IMR-90 (cell line): ENCODE data around the gene LRIT1. TPM values are rescaled to one million over a fixed set of nuclear protein-coding genes. Genes with fewer than 3 reads are reported as not detected.

Source experiments
- ATAC-seq: fragments of 200-7000 bp; cut with Tn5 transposase; 2 replicates; pipeline ENCODE4 v1.9.1; 2020; ENCODE audit warnings: low read depth, mild to moderate bottlenecking, moderate library complexity
- BruUV-seq: library from RNA; stranded (reverse); fragments of 400-500 nt; replicated peaks from 2 replicates; lab custom pipeline; 2021; lab: Mats Ljungman, UMichigan
- CTCF ChIA-PET: fragments of 300-600 bp; formaldehyde crosslinking; extraction: SDS; loops from one replicate; lab custom pipeline; 2021; ENCODE audit warnings: antibody characterized with exemption; lab: Yijun Ruan, JAX
- POLR2A ChIA-PET: fragments of 300-600 bp; sonication (Branson Sonifier 250); formaldehyde crosslinking; loops from one replicate; lab custom pipeline; 2022; ENCODE audit warnings: antibody characterized with exemption; ENCODE audit not compliant: unreplicated experiment; lab: Charles Lee
- DNase-seq: peaks from one replicate; pipeline ENCODE4 v3.0.0; 2013
- H2AFZ ChIP-seq: replicated peaks from 2 replicates; pipeline ENCODE3; 2013; ENCODE audit warnings: low read length, mild to moderate bottlenecking; ENCODE audit not compliant: poor library complexity
- H2AK5ac ChIP-seq: 2 replicates; pipeline ENCODE4 v1.6.1; 2013; ENCODE audit warnings: low read depth, low read length, inconsistent platforms
- H2AK9ac ChIP-seq: replicated peaks from 2 replicates; pipeline ENCODE3; 2013; ENCODE audit warnings: mild to moderate bottlenecking, low read depth, low read length, moderate library complexity; ENCODE audit not compliant: poor library complexity
- H2BK120ac ChIP-seq: 2 replicates; pipeline ENCODE4 v1.6.1; 2013; ENCODE audit warnings: low read depth, low read length, inconsistent platforms
- H2BK15ac ChIP-seq: 3 replicates; pipeline ENCODE4 v1.6.1; 2013; ENCODE audit warnings: low read depth, low read length, inconsistent platforms
- H2BK20ac ChIP-seq: 2 replicates; pipeline ENCODE4 v1.6.1; 2013; ENCODE audit warnings: low read depth, mild to moderate bottlenecking, inconsistent platforms, low read length, moderate library complexity
- H2BK5ac ChIP-seq: 2 replicates; pipeline ENCODE4 v1.6.1; 2013; ENCODE audit warnings: mild to moderate bottlenecking, low read depth, low read length, inconsistent platforms; ENCODE audit not compliant: poor library complexity, severe bottlenecking
- H3K14ac ChIP-seq: replicated peaks from 2 replicates; pipeline ENCODE4 v1.6.1; 2013; ENCODE audit warnings: low read depth, low read length, inconsistent platforms
- H3K18ac ChIP-seq: 2 replicates; pipeline ENCODE4 v1.6.1; 2013; ENCODE audit warnings: low read depth, low read length, control low read depth
- H3K23ac ChIP-seq: 2 replicates; pipeline ENCODE4 v1.6.1; 2013; ENCODE audit warnings: low read depth, low read length, inconsistent platforms
- H3K27ac ChIP-seq: 2 replicates; pipeline ENCODE4 v1.5.1; 2013; ENCODE audit warnings: mild to moderate bottlenecking, control low read depth, low read length; ENCODE audit not compliant: insufficient read depth
- H3K27me3 ChIP-seq: 2 replicates; pipeline ENCODE4 v1.6.1; 2013; ENCODE audit warnings: low read length; ENCODE audit not compliant: control insufficient read depth, insufficient read depth
- H3K36me3 ChIP-seq: 2 replicates; pipeline ENCODE4 v1.6.1; 2013; ENCODE audit warnings: low read length, mixed read lengths; ENCODE audit not compliant: control insufficient read depth, insufficient read depth
- H3K4ac ChIP-seq: 2 replicates; pipeline ENCODE4 v1.6.1; 2013; ENCODE audit warnings: low read depth, low read length, inconsistent platforms
- H3K4me1 ChIP-seq: 2 replicates; pipeline ENCODE4 v1.6.1; 2013; ENCODE audit warnings: low read length, mixed read lengths; ENCODE audit not compliant: control insufficient read depth, insufficient read depth
- H3K4me2 ChIP-seq: 2 replicates; pipeline ENCODE4 v1.6.1; 2013; ENCODE audit warnings: low read depth, mild to moderate bottlenecking, control low read depth, low read length, moderate library complexity
- H3K4me3 ChIP-seq: 2 replicates; pipeline ENCODE4 v1.5.1; 2013; ENCODE audit warnings: low read depth, mild to moderate bottlenecking, control low read depth, low read length, moderate library complexity; ENCODE audit not compliant: insufficient read depth
- H3K56ac ChIP-seq: 2 replicates; pipeline ENCODE4 v1.6.1; 2013; ENCODE audit warnings: low read length, inconsistent platforms; ENCODE audit not compliant: insufficient read depth; ENCODE audit errors: extremely low read depth
- H3K79me1 ChIP-seq, 2 experiments: 2 replicates each; pipeline ENCODE4 v1.6.1; 2013; ENCODE audit warnings: low read length in 2 of 2, inconsistent platforms in 1 of 2, low read depth in 1 of 2
- H3K9ac ChIP-seq: 2 replicates; pipeline ENCODE4 v1.6.1; 2013; ENCODE audit warnings: low read depth, low read length, control low read depth
- H3K9me1 ChIP-seq: 2 replicates; pipeline ENCODE4 v1.6.1; 2013; ENCODE audit warnings: low read length, inconsistent platforms; ENCODE audit not compliant: insufficient read depth
- H3K9me3 ChIP-seq: 2 replicates; pipeline ENCODE4 v1.6.1; 2013; ENCODE audit warnings: low read length; ENCODE audit not compliant: control insufficient read depth, insufficient read depth
- H4K20me1 ChIP-seq: 2 replicates; pipeline ENCODE4 v1.6.1; 2013; ENCODE audit warnings: low read length, inconsistent platforms; ENCODE audit not compliant: insufficient read depth
- H4K5ac ChIP-seq: 2 replicates; pipeline ENCODE4 v1.6.1; 2013; ENCODE audit warnings: mild to moderate bottlenecking, low read depth, low read length, control low read depth
- H4K8ac ChIP-seq, 2 experiments: 2 replicates each; pipeline ENCODE4 v1.6.1; 2013; ENCODE audit warnings: low read depth in 2 of 2, low read length in 2 of 2, control low read depth in 1 of 2, inconsistent platforms in 1 of 2
- H4K91ac ChIP-seq: 2 replicates; pipeline ENCODE4 v1.6.1; 2013; ENCODE audit warnings: low read depth, low read length, inconsistent platforms; ENCODE audit not compliant: insufficient read depth
- CEBPB ChIP-seq: IDR thresholded peaks from 2 replicates; pipeline ENCODE4 v1.6.1; 2012; ENCODE audit warnings: low read depth, low read length, improper control_type of control experiment
- CHD1 ChIP-seq: IDR thresholded peaks from 2 replicates; pipeline ENCODE4 v1.6.1; 2012; ENCODE audit warnings: low read depth, low read length, improper control_type of control experiment
- CTCF ChIP-seq: conservative IDR thresholded peaks from 2 replicates; pipeline ENCODE4 v1.5.1; 2012; ENCODE audit warnings: mild to moderate bottlenecking, low read depth, low read length, improper control_type of control experiment
- ELK1 ChIP-seq: fragments of 150-350 bp; IDR thresholded peaks from 2 replicates; pipeline ENCODE4 v1.6.1; 2016; ENCODE audit warnings: low read depth, mild to moderate bottlenecking, low read length, moderate library complexity, borderline replicate concordance
- FOS ChIP-seq: fragments of 150-350 bp; IDR thresholded peaks from 2 replicates; pipeline ENCODE4 v1.6.1; 2016; ENCODE audit warnings: low read depth, low read length
- MAFK ChIP-seq: IDR thresholded peaks from 2 replicates; pipeline ENCODE4 v1.6.1; 2012; ENCODE audit warnings: low read depth, low read length, improper control_type of control experiment
- MAZ ChIP-seq: IDR thresholded peaks from 2 replicates; pipeline ENCODE4 v1.6.1; 2012; ENCODE audit warnings: low read depth, mild to moderate bottlenecking, low read length, improper control_type of control experiment, moderate library complexity, borderline replicate concordance
- MXI1 ChIP-seq: IDR thresholded peaks from 2 replicates; pipeline ENCODE4 v1.6.1; 2012; ENCODE audit warnings: low read depth, mild to moderate bottlenecking, low read length, moderate library complexity, borderline replicate concordance
- NFE2L2 ChIP-seq: fragments of 150-350 bp; IDR thresholded peaks from 2 replicates; pipeline ENCODE4 v1.6.1; 2016; ENCODE audit warnings: low read depth, mild to moderate bottlenecking, low read length
- POLR2A ChIP-seq: IDR thresholded peaks from 2 replicates; pipeline ENCODE4 v1.6.1; 2012; ENCODE audit warnings: mild to moderate bottlenecking, low read depth, low read length
- RAD21 ChIP-seq: IDR thresholded peaks from 2 replicates; pipeline ENCODE4 v1.6.1; 2012; ENCODE audit warnings: low read length, improper control_type of control experiment
- RCOR1 ChIP-seq: IDR thresholded peaks from 2 replicates; pipeline ENCODE4 v1.6.1; 2012; ENCODE audit warnings: mild to moderate bottlenecking, low read length, improper control_type of control experiment; ENCODE audit not compliant: insufficient replicate concordance
- RFX5 ChIP-seq: IDR thresholded peaks from 2 replicates; pipeline ENCODE4 v1.8.0; 2012; ENCODE audit warnings: low read depth, mild to moderate bottlenecking, low read length, moderate library complexity
- USF2 ChIP-seq: fragments of 150-350 bp; IDR thresholded peaks from 2 replicates; pipeline ENCODE4 v1.6.1; 2017; ENCODE audit warnings: mild to moderate bottlenecking, antibody characterized with exemption, low read length, low read depth
- WGBS, 2 experiments: methylation state at CpG; one replicate each; pipeline versions ENCODE4 v1.1.5 to v1.1.7; 2013; ENCODE audit warnings: missing lambda C conversion rate in 2 of 2; ENCODE audit not compliant: insufficient read length in 1 of 2; ENCODE audit errors: extremely low coverage in 2 of 2; 5-methylcytosine and 5-hydroxymethylcytosine counted together
- dilution Hi-C: fragments of 300-500 bp; cut with HindIII; formaldehyde crosslinking; loops from one replicate; pipeline ENCODE4 v1.14.3; 2018; ENCODE audit warnings: low sequenced_read_pairs; ENCODE audit not compliant: unreplicated experiment
- in situ Hi-C: fragments of 300-500 bp; cut with MboI; formaldehyde crosslinking; loops from 3 replicates; pipeline ENCODE4 v1.14.3; 2019; ENCODE audit warnings: low sequenced_read_pairs, inconsistent platforms, mixed read lengths
- intact Hi-C: fragments of 100-400 bp; cut with micrococcal nuclease; formaldehyde crosslinking; loops from 2 replicates; pipeline ENCODE4 v1.10.0; 2022
- polyA plus RNA-seq, 3 experiments: library from polyadenylated mRNA; depleted of rRNA; stranded (reverse); fragments of >200 nt; gene quantifications; 2 replicates each; pipeline ENCODE4 v1.2.3, GENCODE V29; 2012; ENCODE audit warnings: low replicate concordance in 1 of 3
- total RNA-seq: library from RNA; depleted of rRNA; stranded (reverse); fragments of >200 nt; gene quantifications from 2 replicates; pipeline ENCODE4 v1.2.3, GENCODE V29; 2012

Gene LRIT1
- total and polyA plus RNA-seq, 2 of the 4 experiments (the other 2 are of a cell fraction): not detected

GRCh38 chr10:84227810-84228209 lies 13.5 kb downstream of the LRIT1 start:
- no CpG with 5 or more reads among the region's 4 CpGs for WGBS, 2 experiments
- H3K9me3 ChIP-seq: no peaks in the 10 kb centered on the region
- no peak for TF ChIP-seq RAD21
- no peak for TF ChIP-seq MAFK
- no peak for TF ChIP-seq RFX5
- no peak for TF ChIP-seq RCOR1
- no peak for TF ChIP-seq CHD1
- no peak for TF ChIP-seq ELK1
- TF ChIP-seq CEBPB: no peak
- no peak for TF ChIP-seq POLR2A
- no peak for TF ChIP-seq MXI1
- no peak for TF ChIP-seq NFE2L2
- no peak for TF ChIP-seq FOS
- TF ChIP-seq USF2: no peak
- no peak for TF ChIP-seq MAZ
- TF ChIP-seq CTCF: no peak
- no peak for ATAC-seq
- H2BK120ac ChIP-seq: no peak overlapping the region
- H3K27ac ChIP-seq: no peak overlapping the region
- peaks cover 3% of the 10 kb centered on the region; the same call in 1 of the 2 replicates for H3K27me3 ChIP-seq
- no peak overlapping the region for H3K4me3 ChIP-seq
- H3K56ac ChIP-seq: no peak overlapping the region
- ChIA-PET POLR2A (no interaction called here), CTCF (no interaction called here)
- H3K4me1 ChIP-seq: no peaks in the 10 kb centered on the region
- no peak overlapping the region for H4K91ac ChIP-seq
- H2AK9ac ChIP-seq: no peak overlapping the region
- in situ Hi-C loops: no loop called here
- no peaks in the 10 kb centered on the region for H3K9me1 ChIP-seq
- H3K4ac ChIP-seq: no peak overlapping the region
- no peak overlapping the region for H2AFZ ChIP-seq
- no peak overlapping the region for H3K23ac ChIP-seq
- H3K9ac ChIP-seq: no peak overlapping the region
- H3K18ac ChIP-seq: no peak overlapping the region
- no peak overlapping the region for H2BK20ac ChIP-seq
- no peak overlapping the region for H2BK15ac ChIP-seq
- no peak for DNase-seq
- dilution Hi-C loops: no loop called here
- no peaks in the 10 kb centered on the region for H3K79me1 ChIP-seq
- H4K8ac ChIP-seq: no peak overlapping the region
- no TSS peak for BruUV-seq
- no peaks in the 10 kb centered on the region; the same call in 1 of the 2 replicates for H4K20me1 ChIP-seq
- no peak overlapping the region for H2AK5ac ChIP-seq
- no peak overlapping the region for H4K5ac ChIP-seq
- intact Hi-C loops: no loop called here
- no peaks in the 10 kb centered on the region for H3K36me3 ChIP-seq
- H2BK5ac ChIP-seq: no peak overlapping the region
- no peak overlapping the region for H3K14ac ChIP-seq
- no peak overlapping the region for H3K4me2 ChIP-seq
